ENCODE results near the gene TATDN2. TPM values are rescaled to one million over a fixed set of nuclear protein-coding genes. Genes with fewer than 3 reads are reported as not detected.

TATDN2 gene
- polyA plus RNA-seq, 1 experiment, result 14.9 TPM

DNA sequence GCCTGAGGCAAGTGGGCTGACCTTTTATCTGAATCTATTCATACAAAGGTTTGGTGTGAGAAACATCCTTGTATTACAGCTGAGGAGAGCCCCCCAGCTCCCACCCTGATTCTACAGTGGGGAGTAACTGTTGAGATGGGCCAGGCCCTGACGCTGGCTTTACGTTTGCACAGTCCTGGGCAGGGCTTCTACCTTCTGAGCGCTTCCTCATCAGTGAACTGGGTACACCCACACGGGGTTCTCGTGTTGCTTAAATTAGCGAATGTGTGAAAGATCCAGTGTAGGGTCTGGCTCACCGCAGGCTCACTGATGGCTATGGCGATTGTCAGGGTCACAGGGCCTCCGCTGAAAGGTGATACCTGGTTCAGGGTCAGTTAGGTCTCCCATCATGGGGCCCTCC is 51.8 kb downstream of the TATDN2 start:
- Histone ChIP-seq H3K27me3 (ENCODE audit: control insufficient read depth, insufficient read depth, low read length) (no peaks in the 10 kb centered on the region), H3K36me3 (ENCODE audit: control insufficient read depth, insufficient read depth, low read length) (peaks cover 32% of the 10 kb centered on the region), H3K4me3 (ENCODE audit: low read depth, low read length) (no peak overlapping the region)
- CTCF ChIA-PET, result no interaction called here
- no peak for DNase-seq (ENCODE audit: low read depth)
- POLR2A ChIA-PET, result no interaction called here
- TF ChIP-seq, protein P1, sequence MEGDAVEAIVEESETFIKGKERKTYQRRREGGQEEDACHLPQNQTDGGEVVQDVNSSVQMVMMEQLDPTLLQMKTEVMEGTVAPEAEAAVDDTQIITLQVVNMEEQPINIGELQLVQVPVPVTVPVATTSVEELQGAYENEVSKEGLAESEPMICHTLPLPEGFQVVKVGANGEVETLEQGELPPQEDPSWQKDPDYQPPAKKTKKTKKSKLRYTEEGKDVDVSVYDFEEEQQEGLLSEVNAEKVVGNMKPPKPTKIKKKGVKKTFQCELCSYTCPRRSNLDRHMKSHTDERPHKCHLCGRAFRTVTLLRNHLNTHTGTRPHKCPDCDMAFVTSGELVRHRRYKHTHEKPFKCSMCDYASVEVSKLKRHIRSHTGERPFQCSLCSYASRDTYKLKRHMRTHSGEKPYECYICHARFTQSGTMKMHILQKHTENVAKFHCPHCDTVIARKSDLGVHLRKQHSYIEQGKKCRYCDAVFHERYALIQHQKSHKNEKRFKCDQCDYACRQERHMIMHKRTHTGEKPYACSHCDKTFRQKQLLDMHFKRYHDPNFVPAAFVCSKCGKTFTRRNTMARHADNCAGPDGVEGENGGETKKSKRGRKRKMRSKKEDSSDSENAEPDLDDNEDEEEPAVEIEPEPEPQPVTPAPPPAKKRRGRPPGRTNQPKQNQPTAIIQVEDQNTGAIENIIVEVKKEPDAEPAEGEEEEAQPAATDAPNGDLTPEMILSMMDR (IDR thresholded peaks at IDR 0.05; ENCODE audit: insufficient read depth, low read depth, low read length), result no peak

DNA sequence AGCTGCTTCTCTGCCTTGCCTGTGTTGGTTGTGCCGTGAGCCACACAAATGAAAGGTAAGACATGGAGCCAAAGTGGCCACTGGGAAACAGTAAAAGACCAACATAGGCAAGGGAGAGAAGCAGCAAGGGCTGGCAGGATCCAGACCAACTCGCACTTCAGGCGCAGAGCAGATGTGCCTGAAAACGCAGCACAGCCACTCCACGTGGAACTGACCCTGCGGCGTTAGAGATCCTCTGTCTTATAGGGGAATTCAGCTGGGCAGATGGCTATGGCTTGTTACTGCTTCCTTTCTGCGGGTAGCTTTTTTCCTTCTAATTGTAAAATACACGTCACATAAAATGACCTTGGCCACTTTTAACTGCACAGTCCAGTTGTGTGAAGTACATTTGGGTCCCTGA is 54.8 kb downstream of the TATDN2 start:
- Histone ChIP-seq H3K27me3 (ENCODE audit: control insufficient read depth, insufficient read depth, low read length) (no peaks in the 10 kb centered on the region), H3K36me3 (ENCODE audit: control insufficient read depth, insufficient read depth, low read length) (peaks cover 42% of the 10 kb centered on the region), H3K4me3 (ENCODE audit: low read depth, low read length) (no peak overlapping the region)
- TF ChIP-seq, protein P1 (IDR thresholded peaks at IDR 0.05; ENCODE audit: insufficient read depth, low read depth, low read length), result no peak
- POLR2A ChIA-PET, result no interaction called here
- DNase-seq (ENCODE audit: low read depth), result no peak
- CTCF ChIA-PET, result interaction anchor here (0.6 to 1.5 kb wide), 3 partner anchors 39 to 1532 kb away, joined by 3 to 4 read pairs (median 3); partner anchors contain the start of gene CRELD1

GRCh38 chr3:10303785-10304184 is 55.5 kb downstream of the TATDN2 start:
- no peak overlapping the region for H3K4me3 ChIP-seq (ENCODE audit: low read depth, low read length)
- peaks cover 43% of the 10 kb centered on the region for H3K36me3 ChIP-seq (ENCODE audit: control insufficient read depth, insufficient read depth, low read length)
- ChIA-PET POLR2A (no interaction called here), CTCF (interaction anchor here (1.2 to 1.5 kb wide), 2 partner anchors 40 to 371 kb away, joined by 3 to 4 read pairs; partner anchors contain the start of gene CRELD1)
- H3K27me3 ChIP-seq (ENCODE audit: control insufficient read depth, insufficient read depth, low read length), result no peaks in the 10 kb centered on the region
- TF ChIP-seq, protein P1 (IDR thresholded peaks at IDR 0.05; ENCODE audit: insufficient read depth, low read depth, low read length), result no peak
- DNase-seq (ENCODE audit: low read depth), result no peak

- Histone ChIP-seq H3K27me3 (ENCODE audit: control insufficient read depth, insufficient read depth, low read length) (no peaks in the 10 kb centered on the region), H3K36me3 (ENCODE audit: control insufficient read depth, insufficient read depth, low read length) (peaks cover 44% of the 10 kb centered on the region), H3K4me3 (ENCODE audit: low read depth, low read length) (no peak overlapping the region)
- ChIA-PET CTCF (interaction anchor here (3.9 kb wide), 1 partner anchor 14 kb away, joined by 10 read pairs; no protein-coding TSS in a partner anchor), POLR2A (no interaction called here)
- DNase-seq (ENCODE audit: low read depth), result no peak
- TF ChIP-seq, protein P1 (IDR thresholded peaks at IDR 0.05; ENCODE audit: insufficient read depth, low read depth, low read length), result no peak
Observed at GRCh38 chr3:10304905-10305304, 56.6 kb downstream of the TATDN2 start.

GRCh38 chr3:10305331-10305902 is 57.2 kb downstream of the TATDN2 start:
- Histone ChIP-seq H3K27me3 (ENCODE audit: control insufficient read depth, insufficient read depth, low read length) (no peaks in the 10 kb centered on the region), H3K36me3 (ENCODE audit: control insufficient read depth, insufficient read depth, low read length) (peaks cover 41% of the 10 kb centered on the region), H3K4me3 (ENCODE audit: low read depth, low read length) (no peak overlapping the region)
- POLR2A ChIA-PET, result no interaction called here
- CTCF ChIA-PET, result interaction anchor here (3.9 kb wide), 1 partner anchor 15 kb away, joined by 10 read pairs; no protein-coding TSS in a partner anchor
- TF ChIP-seq, protein P1 (IDR thresholded peaks at IDR 0.05; ENCODE audit: insufficient read depth, low read depth, low read length), result no peak
- no peak for DNase-seq (ENCODE audit: low read depth)

Measured in BJ (cell line).